Keratinocyte (primary cell): ENCODE data around the gene RANBP9. TPM values are rescaled to one million over a fixed set of nuclear protein-coding genes. Genes with fewer than 3 reads are reported as not detected.

ENCODE experiments used
- DNase-seq: peaks from one replicate; pipeline ENCODE4 v3.0.0-alpha.2; 2011; ENCODE audit warnings: low read depth, missing footprints, low spot score
- FAIRE-seq: peaks from 2 replicates; lab custom pipeline; 2011; peaks lifted over from hg19 to GRCh38; lab: Jason Lieb, UNC
- H2AFZ ChIP-seq: 2 replicates; pipeline ENCODE4 v1.6.0; 2012; ENCODE audit warnings: low read length, control low read depth, inconsistent platforms; ENCODE audit not compliant: control insufficient read depth
- H3K27ac ChIP-seq: 2 replicates; pipeline ENCODE4 v1.5.1; 2011; ENCODE audit warnings: low read length; ENCODE audit not compliant: control insufficient read depth, insufficient read depth
- H3K27me3 ChIP-seq: 3 replicates; pipeline ENCODE4 v1.6.0; 2011; ENCODE audit warnings: low read length; ENCODE audit not compliant: control insufficient read depth, insufficient read depth; ENCODE audit errors: extremely low read depth
- H3K36me3 ChIP-seq, 2 experiments: 2 replicates in 1 of 2; 3 replicates in 1 of 2; pipeline ENCODE4 v1.5.1; 2011; ENCODE audit warnings: low read length in 2 of 2, mild to moderate bottlenecking in 1 of 2; ENCODE audit not compliant: control insufficient read depth in 2 of 2, insufficient read depth in 2 of 2; ENCODE audit errors: extremely low read depth in 1 of 2
- H3K4me1 ChIP-seq: 3 replicates; pipeline ENCODE4 v1.5.1; 2011; ENCODE audit warnings: low read length; ENCODE audit not compliant: control insufficient read depth, insufficient read depth; ENCODE audit errors: extremely low read depth
- H3K4me2 ChIP-seq: 3 replicates; pipeline ENCODE4 v1.6.0; 2011; ENCODE audit warnings: low read depth, low read length; ENCODE audit not compliant: control insufficient read depth, insufficient read depth; ENCODE audit errors: extremely low read depth
- H3K4me3 ChIP-seq, 3 experiments: fragments of 200-600 bp in 1 of 3; sonication (generic) in 1 of 3; 2 replicates in 2 of 3; 3 replicates in 1 of 3; pipeline ENCODE4 v1.5.1; 2011 to 2016; ENCODE audit warnings: low read length in 3 of 3, mild to moderate bottlenecking in 3 of 3, control low read depth in 2 of 3, inconsistent platforms in 1 of 3, low read depth in 1 of 3, mixed read lengths in 1 of 3, mixed run types in 1 of 3, moderate library complexity in 1 of 3; ENCODE audit not compliant: control insufficient read depth in 2 of 3, insufficient read depth in 2 of 3; ENCODE audit errors: extremely low read depth in 1 of 3
- H3K79me2 ChIP-seq: 2 replicates; pipeline ENCODE4 v1.6.0; 2012; ENCODE audit warnings: low read length; ENCODE audit not compliant: control insufficient read depth, insufficient read depth
- H3K9ac ChIP-seq: 3 replicates; pipeline ENCODE4 v1.6.0; 2011; ENCODE audit warnings: low read length; ENCODE audit not compliant: control insufficient read depth, insufficient read depth; ENCODE audit errors: extremely low read depth
- H3K9me1 ChIP-seq: 3 replicates; pipeline ENCODE4 v1.6.0; 2011; ENCODE audit warnings: low read length; ENCODE audit not compliant: control insufficient read depth, insufficient read depth; ENCODE audit errors: extremely low read depth
- H3K9me3 ChIP-seq: 2 replicates; pipeline ENCODE4 v1.5.1; 2012; ENCODE audit warnings: low read depth, low read length; ENCODE audit not compliant: control insufficient read depth
- H4K20me1 ChIP-seq: 3 replicates; pipeline ENCODE4 v1.6.0; 2011; ENCODE audit warnings: low read length; ENCODE audit not compliant: control insufficient read depth, insufficient read depth; ENCODE audit errors: extremely low read depth
- CTCF ChIP-seq, 3 experiments: IDR thresholded peaks in 1 of 3; conservative IDR thresholded peaks in 1 of 3; optimal IDR thresholded peaks in 1 of 3; 2 replicates in 2 of 3; 3 replicates in 1 of 3; pipeline versions ENCODE3 to v1.5.1; 2011; ENCODE audit warnings: low read length in 3 of 3, mild to moderate bottlenecking in 3 of 3, moderate library complexity in 2 of 3, control low read depth in 1 of 3, inconsistent platforms in 1 of 3; ENCODE audit not compliant: insufficient read depth in 2 of 3; ENCODE audit errors: extremely low read depth in 1 of 3
- EZH2 ChIP-seq: IDR thresholded peaks from one replicate; pipeline ENCODE4 v1.6.1; 2012; ENCODE audit warnings: inconsistent platforms, mild to moderate bottlenecking, low read length, moderate library complexity
- dilution Hi-C: fragments of 300-500 bp; cut with MboI; formaldehyde crosslinking; loops from one replicate; pipeline ENCODE4 v1.7.0; 2020; ENCODE audit warnings: low sequenced_read_pairs; ENCODE audit not compliant: extremely low pct_ligation_motif_present
- polyA plus RNA-seq, 5 experiments: library from polyadenylated mRNA; depleted of rRNA in 3 of 5; stranded (reverse) in 3 of 5; stranded (forward) in 1 of 5; unstranded in 1 of 5; fragments of >200 nt; gene quantifications; 1 replicate in 1 of 5; 2 replicates in 3 of 5; 3 replicates in 1 of 5; pipeline versions ENCODE4 v1.2.1 to v1.2.3, GENCODE V29; 2011 to 2012; ENCODE audit warnings: missing spikeins in 2 of 5, low read depth in 1 of 5, low replicate concordance in 1 of 5

The RANBP9 gene
- polyA plus RNA-seq, 1 donor (not counting 4 experiments of a cell fraction or from before 2014, with no cell fraction given): 36.7 TPM

GRCh38 chr6:13638626-13639025, 73.0 kb downstream of the RANBP9 start:
- dilution Hi-C loops: no loop called here
- Histone ChIP-seq H4K20me1 (no peaks in the 10 kb centered on the region), H3K4me2 (no peak overlapping the region), H3K9me1 (no peaks in the 10 kb centered on the region), H3K79me2 (no peaks in the 10 kb centered on the region), H3K36me3 (peaks cover 6 to 13% of the 10 kb centered on the region in 2 experiments), H3K4me1 (no peaks in the 10 kb centered on the region), H2AFZ (no peak overlapping the region), H3K9ac (no peak overlapping the region), H3K4me3 (no peak overlapping the region), H3K27me3 (no peaks in the 10 kb centered on the region), H3K27ac (no peak overlapping the region), H3K9me3 (no peaks in the 10 kb centered on the region)
- FAIRE-seq (no peak), DNase-seq (no peak)
- TF ChIP-seq EZH2: no peak
- no peak for TF ChIP-seq CTCF (optimal IDR thresholded peaks at IDR 0.05 in 1 of 3, IDR thresholded peaks at IDR 0.05 in 1 of 3, conservative IDR thresholded peaks at IDR 0.05 in 1 of 3; ENCODE audit: extremely low read depth in 1 of 3, insufficient read depth in 2 of 3, low read length in 3 of 3)

- TF ChIP-seq EZH2: no peak
- TF ChIP-seq CTCF (optimal IDR thresholded peaks at IDR 0.05 in 1 of 3, IDR thresholded peaks at IDR 0.05 in 1 of 3, conservative IDR thresholded peaks at IDR 0.05 in 1 of 3; ENCODE audit: extremely low read depth in 1 of 3, insufficient read depth in 2 of 3, low read length in 3 of 3): no peak
Measured at GRCh38 chr6:13638014-13638413, 73.6 kb downstream of the RANBP9 start.

More at GRCh38 chr6:13638014-13638413, 73.6 kb downstream of the RANBP9 start:
- no peaks in the 10 kb centered on the region for H3K9me1 ChIP-seq
- H3K9ac ChIP-seq: no peak overlapping the region
- H2AFZ ChIP-seq: no peak overlapping the region
- H3K79me2 ChIP-seq: no peaks in the 10 kb centered on the region
- no peak overlapping the region for H3K27ac ChIP-seq
- no peaks in the 10 kb centered on the region for H4K20me1 ChIP-seq
- H3K27me3 ChIP-seq: no peaks in the 10 kb centered on the region
- peaks cover 6 to 13% of the 10 kb centered on the region in 2 experiments for H3K36me3 ChIP-seq
- dilution Hi-C loops: no loop called here
- H3K4me2 ChIP-seq: no peak overlapping the region
- FAIRE-seq: no peak
- H3K9me3 ChIP-seq: no peaks in the 10 kb centered on the region
- DNase-seq: no peak
- H3K4me3 ChIP-seq: no peak overlapping the region
- H3K4me1 ChIP-seq: no peaks in the 10 kb centered on the region
